Neural cell (in vitro differentiated cells): ENCODE results near the gene ADGRL3. TPM values are rescaled to one million over a fixed set of nuclear protein-coding genes. Genes with fewer than 3 reads are reported as not detected.

ENCODE experiments used
- H2AFZ ChIP-seq: fragments of 200-600, 300-800 bp; sonication (generic), shearing (Covaris generic); 2 replicates; pipeline ENCODE4 v1.6.0; 2014; ENCODE audit warnings: low read depth, mild to moderate bottlenecking, antibody characterized with exemption, low read length, moderate library complexity
- H3F3A ChIP-seq: fragments of 200-600 bp; shearing (Covaris generic); 2 replicates; pipeline ENCODE4 v1.6.1; 2016; ENCODE audit warnings: mild to moderate bottlenecking, moderate library complexity, mixed read lengths, antibody characterized with exemption, low read length; ENCODE audit not compliant: insufficient read depth, poor library complexity, severe bottlenecking
- H3K27ac ChIP-seq: fragments of 200-600, 300-800 bp; sonication (generic), shearing (Covaris generic); 2 replicates; pipeline ENCODE4 v1.5.1; 2014; ENCODE audit warnings: mild to moderate bottlenecking, low read length, moderate library complexity
- H3K27me3 ChIP-seq: fragments of 300-800, 200-600 bp; sonication (generic), shearing (Covaris generic); 2 replicates; pipeline ENCODE4 v1.6.0; 2014; ENCODE audit warnings: mild to moderate bottlenecking, low read depth, low read length, moderate library complexity; ENCODE audit not compliant: insufficient read depth
- H3K36me3 ChIP-seq: fragments of 300-800, 200-600 bp; sonication (generic), shearing (Covaris generic); 2 replicates; pipeline ENCODE4 v1.5.1; 2014; ENCODE audit warnings: mild to moderate bottlenecking, antibody characterized with exemption, low read length, moderate library complexity; ENCODE audit not compliant: insufficient read depth
- H3K4me2 ChIP-seq: fragments of 300-800, 200-600 bp; sonication (generic), shearing (Covaris generic); 2 replicates; pipeline ENCODE4 v1.6.0; 2014; ENCODE audit warnings: mild to moderate bottlenecking, low read length
- H3K4me3 ChIP-seq: fragments of 300-800, 200-600 bp; sonication (generic), shearing (Covaris generic); 2 replicates; pipeline ENCODE4 v1.5.1; 2014; ENCODE audit warnings: mild to moderate bottlenecking, low read length, moderate library complexity
- H3K79me2 ChIP-seq: fragments of 200-600 bp; shearing (Covaris generic); replicated peaks from 2 replicates; pipeline ENCODE4 v1.6.0; 2014; ENCODE audit warnings: mild to moderate bottlenecking, low read length, moderate library complexity; ENCODE audit not compliant: insufficient read depth
- H3K9ac ChIP-seq: fragments of 300-800, 200-600 bp; sonication (generic), shearing (Covaris generic); 2 replicates; pipeline ENCODE4 v1.6.1; 2016; ENCODE audit warnings: mild to moderate bottlenecking, low read length, mixed read lengths
- H3K9me2 ChIP-seq: fragments of 200-600 bp; shearing (Covaris generic); 2 replicates; pipeline ENCODE4 v1.6.1; 2016; ENCODE audit warnings: mild to moderate bottlenecking, low read length, mixed read lengths; ENCODE audit not compliant: insufficient read depth
- H3K9me3 ChIP-seq: fragments of 200-600, 300-800 bp; sonication (generic), shearing (Covaris generic); 2 replicates; pipeline ENCODE4 v1.6.1; 2016; ENCODE audit warnings: mild to moderate bottlenecking, mixed run types, low read length, moderate library complexity, mixed read lengths
- H4K20me1 ChIP-seq: fragments of 200-600 bp; shearing (Covaris generic); 2 replicates; pipeline ENCODE4 v1.6.1; 2016; ENCODE audit warnings: mild to moderate bottlenecking, mixed run types; ENCODE audit not compliant: insufficient read depth
- CTCF ChIP-seq: fragments of 450-650 bp; IDR thresholded peaks from 2 replicates; pipeline ENCODE4 v1.5.1; 2014; ENCODE audit warnings: antibody characterized with exemption, mild to moderate bottlenecking, moderate library complexity; ENCODE audit not compliant: poor library complexity, severe bottlenecking
- EP300 ChIP-seq: fragments of 450-650 bp; conservative IDR thresholded peaks from 2 replicates; pipeline ENCODE4 v1.6.1; 2014; ENCODE audit warnings: antibody characterized with exemption, mild to moderate bottlenecking, moderate library complexity; ENCODE audit not compliant: poor library complexity, severe bottlenecking
- EZH2 ChIP-seq: fragments of 200-600, 300-800 bp; shearing (Covaris generic), sonication (generic); IDR thresholded peaks from 2 replicates; pipeline ENCODE4 v1.6.1; 2014; ENCODE audit warnings: antibody characterized with exemption, low read length, borderline replicate concordance, mild to moderate bottlenecking; ENCODE audit not compliant: insufficient read depth, poor library complexity, severe bottlenecking
- MXI1 ChIP-seq: fragments of 450-650 bp; conservative IDR thresholded peaks from 2 replicates; pipeline ENCODE4 v1.6.1; 2014; ENCODE audit warnings: antibody characterized with exemption, mild to moderate bottlenecking; ENCODE audit not compliant: poor library complexity, severe bottlenecking
- POLR2AphosphoS5 ChIP-seq: IDR thresholded peaks from 2 replicates; pipeline ENCODE4 v1.6.1; 2012
- RAD21 ChIP-seq: fragments of 450-650 bp; conservative IDR thresholded peaks from 2 replicates; pipeline ENCODE4 v1.6.1; 2014; ENCODE audit warnings: antibody characterized with exemption, mild to moderate bottlenecking, moderate library complexity
- REST ChIP-seq: IDR thresholded peaks from 2 replicates; pipeline ENCODE4 v1.6.1; 2012; ENCODE audit warnings: borderline replicate concordance
- SMC3 ChIP-seq: fragments of 450-650 bp; conservative IDR thresholded peaks from 2 replicates; pipeline ENCODE4 v1.6.1; 2014; ENCODE audit warnings: antibody characterized with exemption, mild to moderate bottlenecking, moderate library complexity; ENCODE audit not compliant: poor library complexity
- TAF1 ChIP-seq: IDR thresholded peaks from 2 replicates; pipeline ENCODE4 v1.6.1; 2012; ENCODE audit warnings: low read depth
- polyA plus RNA-seq: library from polyadenylated mRNA; depleted of rRNA; stranded (reverse); fragments of >200 nt; gene quantifications from 2 replicates; pipeline ENCODE4 v1.2.3, GENCODE V29; 2014

ADGRL3 gene
- polyA plus RNA-seq, 1 donor from 2014 or later: 99.4 TPM

GRCh38 chr4:61723492-61723891, 523.4 kb downstream of the ADGRL3 start:
- Histone ChIP-seq H3K4me2 (no peak overlapping the region), H3K79me2 (no peaks in the 10 kb centered on the region), H3K27ac (no peak overlapping the region), H3F3A (no peaks in the 10 kb centered on the region), H3K9ac (no peak overlapping the region), H4K20me1 (no peaks in the 10 kb centered on the region), H3K4me3 (no peak overlapping the region), H3K9me3 (no peaks in the 10 kb centered on the region), H3K27me3 (no peaks in the 10 kb centered on the region), H3K36me3 (no peaks in the 10 kb centered on the region), H3K9me2 (no peaks in the 10 kb centered on the region), H2AFZ (no peak overlapping the region)
- TF ChIP-seq TAF1: no peak
- TF ChIP-seq RAD21: no peak
- TF ChIP-seq CTCF: no peak

GRCh38 chr4:61727286-61727685, 527.2 kb downstream of the ADGRL3 start:
- H3K79me2 ChIP-seq: no peaks in the 10 kb centered on the region
- H3K9me2 ChIP-seq: no peaks in the 10 kb centered on the region
- no peaks in the 10 kb centered on the region for H3F3A ChIP-seq
- H3K27ac ChIP-seq: no peak overlapping the region
- no peak overlapping the region for H3K4me2 ChIP-seq
- no peaks in the 10 kb centered on the region for H3K27me3 ChIP-seq
- no peak for TF ChIP-seq MXI1
- no peak for TF ChIP-seq SMC3
- no peak for TF ChIP-seq REST
- no peak for TF ChIP-seq POLR2AphosphoS5
- no peak for TF ChIP-seq EP300
- no peak for TF ChIP-seq RAD21
- no peak for TF ChIP-seq CTCF
- no peak for TF ChIP-seq TAF1
- TF ChIP-seq EZH2: no peak
- H3K36me3 ChIP-seq: no peaks in the 10 kb centered on the region
- no peaks in the 10 kb centered on the region for H3K9me3 ChIP-seq
- no peaks in the 10 kb centered on the region for H4K20me1 ChIP-seq
- no peak overlapping the region for H2AFZ ChIP-seq
- no peak overlapping the region for H3K4me3 ChIP-seq
- H3K9ac ChIP-seq: no peak overlapping the region
